Adrenal gland (tissue), 12 donors: ENCODE measurements around the gene FAM89B. TPM values are rescaled to one million over a fixed set of nuclear protein-coding genes. Genes with fewer than 3 reads are reported as not detected.

Source experiments
- DNase-seq, 7 donors: peaks; one replicate each; pipeline ENCODE4 v3.0.0-alpha.2; 2019 to 2020
- H3K27ac ChIP-seq, 5 donors: fragments of 200-600 bp; sonication (generic) in 4 of 5; 1 replicate in 3 of 5; 2 replicates in 2 of 5; pipeline versions ENCODE4 v1.5.1 to v1.8.0; 2016 to 2020; ENCODE audit warnings: mild to moderate bottlenecking in 1 of 5
- H3K27me3 ChIP-seq: fragments of 200-600 bp; 2 replicates; pipeline ENCODE4 v1.8.0; 2021
- H3K36me3 ChIP-seq, 2 donors: fragments of 200-600 bp; replicated peaks in 1 of 2; 1 replicate in 1 of 2; 2 replicates in 1 of 2; pipeline versions ENCODE4 v1.5.1 to v1.8.0; 2018 to 2022
- H3K4me1 ChIP-seq, 2 donors: fragments of 200-600 bp; replicated peaks in 1 of 2; 1 replicate in 1 of 2; 2 replicates in 1 of 2; pipeline versions ENCODE4 v1.5.1 to v1.8.0; 2018 to 2021
- H3K4me3 ChIP-seq, 4 donors: fragments of 200-600 bp; sonication (generic) in 3 of 4; one replicate each; pipeline ENCODE4 v1.5.1; 2016 to 2018
- H3K9me3 ChIP-seq, 3 donors: fragments of 200-600 bp; sonication (generic) in 1 of 3; replicated peaks in 1 of 3; 1 replicate in 2 of 3; 2 replicates in 1 of 3; pipeline versions ENCODE4 v1.5.1 to v1.8.0; 2016 to 2021
- POLR2A ChIP-seq, 2 donors: fragments of 450-650 bp; IDR thresholded peaks; one replicate each; pipeline ENCODE4 v1.6.1; 2017; ENCODE audit warnings: antibody characterized with exemption in 2 of 2, mild to moderate bottlenecking in 2 of 2, moderate library complexity in 1 of 2
- WGBS, 4 donors: extraction: QIAGEN DNeasy Blood & Tissue Kit in 2 of 4; methylation state at CpG; one replicate each; pipeline versions ENCODE4 v1.1.5 to v1.1.7; 2013 to 2017; 5-methylcytosine and 5-hydroxymethylcytosine counted together
- intact Hi-C, 2 donors: fragments of 100-400 bp; cut with DNase I; formaldehyde crosslinking; loops; one replicate each; pipeline versions ENCODE4 v1.14.1 to v1.15.0; 2022 to 2023
- polyA plus RNA-seq, 3 donors: library from polyadenylated mRNA; stranded (reverse); fragments of 200-250 nt in 2 of 3; fragments of 350-450 nt in 1 of 3; fragmentation: Illumina TruSeq in 1 of 3; extraction: RNeasy Lipid Tissue Mini Kit (QIAGEN cat#74804) in 1 of 3; gene quantifications; one replicate each; pipeline ENCODE4 v1.2.3, GENCODE V29; 2013 to 2014
- total RNA-seq, 9 donors: library from RNA; depleted of rRNA in 4 of 9; stranded (reverse); fragments of >200 nt in 4 of 9; fragments of 120-200 nt in 1 of 9; fragmentation: NEBNext Ultra II Directional in 1 of 9; extraction: Animal tissue kit (Norgen Biotek cat#: 25700) in 1 of 9; gene quantifications; one replicate each; pipeline versions ENCODE4 v1.1.0 to v1.2.4, GENCODE V29; 2013 to 2023
- TF ChIP-seq, protein P1 (sequence below), 6 experiments: fragments of 450-650 bp in 4 of 6; fragments of 200-600 bp in 2 of 6; sonication (generic) in 1 of 6; IDR thresholded peaks; 1 replicate in 5 of 6; 2 replicates in 1 of 6; pipeline versions ENCODE4 v1.5.1 to v1.8.0; 2016 to 2021; ENCODE audit warnings: antibody characterized with exemption in 6 of 6, mild to moderate bottlenecking in 2 of 6, moderate library complexity in 1 of 6
- donor health status: healthy with polysubstance abuse.
- donor health status: Bipolar disorder and iron deficiency.
- donor health status: DM: yes; HTN: yes; CAD: no.
- donor health status: DM: no; HTN: no; CAD: no.
- donor health status: DM: no; HTN: no; CAD: no.
- donor health status: DM: yes; HTN: yes; CAD: no.

Gene FAM89B
- total and polyA plus RNA-seq, 12 donors = 7.0 to 77.1 (median 45.9) TPM

DNA sequence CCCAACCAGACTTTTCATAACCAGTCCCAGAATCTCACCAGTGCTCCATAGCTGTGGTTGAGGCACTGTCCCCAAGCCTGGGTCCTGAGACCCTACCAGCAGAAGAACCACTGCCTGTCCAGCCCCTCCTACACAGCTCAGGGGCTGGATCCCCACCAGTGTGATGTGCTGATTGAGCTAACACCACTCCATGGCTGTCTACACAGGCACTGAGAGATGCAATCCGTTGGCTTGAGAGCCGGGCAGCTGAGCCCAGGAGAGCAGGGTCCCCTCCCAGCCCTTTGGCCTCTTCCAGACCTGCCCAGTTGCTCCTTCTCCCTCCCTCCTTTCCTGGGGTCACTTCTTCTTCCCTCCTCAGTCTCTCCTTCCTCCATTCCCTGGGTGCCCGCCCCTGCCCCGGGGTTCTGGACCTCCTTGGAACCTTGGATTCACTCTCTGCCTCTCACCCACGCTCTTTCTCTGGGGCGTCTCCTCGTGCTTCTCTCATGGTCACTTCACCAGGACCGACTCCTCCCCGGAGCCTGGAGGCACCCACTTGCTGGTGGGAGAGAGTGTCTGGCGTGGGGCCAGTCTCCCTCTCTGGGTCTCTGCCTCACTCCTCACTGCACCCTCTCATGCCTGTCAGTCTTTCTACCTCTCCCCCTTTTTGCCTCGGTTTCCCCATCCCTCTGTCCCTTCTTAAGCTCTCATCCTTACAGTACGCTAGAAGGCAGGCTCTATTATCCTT lies 48.2 kb upstream of the FAM89B start:
- H3K36me3 ChIP-seq = peaks cover 0 to 31% of the 10 kb centered on the region in 2 donors
- H3K27ac ChIP-seq = peak overlapping the region in 3 of 5 donors; percentile 47 to 66 (median 57)
- no peaks in the 10 kb centered on the region for H3K9me3 ChIP-seq
- WGBS, 4 donors = 25 to 28% (median 26%) methylated on average over 12 of the region's 12 CpGs
- DNase-seq = peak in 6 of 7 donors; percentile 60 to 83 (median 68)
- H3K27me3 ChIP-seq = no peaks in the 10 kb centered on the region
- TF ChIP-seq, protein P1, sequence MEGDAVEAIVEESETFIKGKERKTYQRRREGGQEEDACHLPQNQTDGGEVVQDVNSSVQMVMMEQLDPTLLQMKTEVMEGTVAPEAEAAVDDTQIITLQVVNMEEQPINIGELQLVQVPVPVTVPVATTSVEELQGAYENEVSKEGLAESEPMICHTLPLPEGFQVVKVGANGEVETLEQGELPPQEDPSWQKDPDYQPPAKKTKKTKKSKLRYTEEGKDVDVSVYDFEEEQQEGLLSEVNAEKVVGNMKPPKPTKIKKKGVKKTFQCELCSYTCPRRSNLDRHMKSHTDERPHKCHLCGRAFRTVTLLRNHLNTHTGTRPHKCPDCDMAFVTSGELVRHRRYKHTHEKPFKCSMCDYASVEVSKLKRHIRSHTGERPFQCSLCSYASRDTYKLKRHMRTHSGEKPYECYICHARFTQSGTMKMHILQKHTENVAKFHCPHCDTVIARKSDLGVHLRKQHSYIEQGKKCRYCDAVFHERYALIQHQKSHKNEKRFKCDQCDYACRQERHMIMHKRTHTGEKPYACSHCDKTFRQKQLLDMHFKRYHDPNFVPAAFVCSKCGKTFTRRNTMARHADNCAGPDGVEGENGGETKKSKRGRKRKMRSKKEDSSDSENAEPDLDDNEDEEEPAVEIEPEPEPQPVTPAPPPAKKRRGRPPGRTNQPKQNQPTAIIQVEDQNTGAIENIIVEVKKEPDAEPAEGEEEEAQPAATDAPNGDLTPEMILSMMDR (IDR thresholded peaks at IDR 0.05) = no peak
- TF ChIP-seq POLR2A (IDR thresholded peaks at IDR 0.05) = no peak
- H3K4me1 ChIP-seq = peaks cover 20 to 32% of the 10 kb centered on the region in 2 donors
- intact Hi-C loops = no loop called here
- H3K4me3 ChIP-seq = peak overlapping the region in 1 of 4 donors; percentile 84

DNA sequence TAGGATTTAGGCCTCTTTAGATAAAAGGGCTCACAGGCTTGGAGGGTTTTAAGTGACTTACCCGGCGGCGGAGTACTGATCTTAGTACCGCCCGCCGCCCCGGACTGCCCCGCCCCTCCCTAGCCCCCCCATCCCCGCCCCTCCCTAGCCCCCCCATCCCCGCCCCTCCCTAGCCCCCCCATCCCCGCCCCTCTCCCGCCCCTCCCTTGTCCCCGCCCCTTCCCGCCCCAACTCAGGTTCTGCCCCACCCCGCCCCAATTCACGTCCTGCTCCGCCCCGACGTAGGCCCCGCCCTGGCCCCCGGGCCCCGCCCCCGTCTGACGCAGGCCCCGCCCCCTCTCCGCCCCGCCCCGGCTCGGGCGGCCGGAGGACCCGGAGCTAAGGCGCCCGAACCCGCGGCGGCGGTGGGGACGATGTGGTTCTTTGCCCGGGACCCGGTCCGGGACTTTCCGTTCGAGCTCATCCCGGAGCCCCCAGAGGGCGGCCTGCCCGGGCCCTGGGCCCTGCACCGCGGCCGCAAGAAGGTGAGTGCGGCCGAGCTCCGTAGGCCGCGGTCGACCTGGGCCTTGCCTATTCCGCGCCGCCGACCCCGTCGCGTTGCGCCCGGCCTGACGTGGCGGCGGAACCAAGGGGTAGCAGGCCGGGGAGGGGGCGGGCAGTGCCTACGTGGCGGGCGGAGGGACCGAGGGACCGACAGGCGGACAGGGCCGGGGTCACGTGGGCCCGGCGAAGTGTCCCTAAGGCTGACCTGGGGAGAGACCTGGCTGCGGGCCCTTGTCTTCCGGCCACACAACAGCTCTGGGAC lies 47.4 kb upstream of the FAM89B start, which contains the start of gene SCYL1:
SCYL1 (plus strand) TSS at position 343 of the 805 bp plus-strand sequence; CDS start at position 414, 71 bp downstream.
- intact Hi-C loops = no loop called here
- peaks cover 28 to 40% of the 10 kb centered on the region in 2 donors for H3K4me1 ChIP-seq
- H3K4me3 ChIP-seq = peak within 1 kb of the TSS; percentile 78 to 99 (median 82)
- no peaks in the 10 kb centered on the region for H3K27me3 ChIP-seq
- TF ChIP-seq POLR2A (IDR thresholded peaks at IDR 0.05) = peak; percentile 61 to 68
- TF ChIP-seq, protein P1 (IDR thresholded peaks at IDR 0.05) = no peak
- peak within 1 kb of the TSS; percentile 69 to 93 (median 90) for H3K27ac ChIP-seq
- peaks cover 0 to 37% of the 10 kb centered on the region in 2 donors for H3K36me3 ChIP-seq
- no peaks in the 10 kb centered on the region for H3K9me3 ChIP-seq
- 1% methylated on average over 7 to 79 of the region's 82 CpGs for WGBS, 4 donors
- peak; percentile 79 to 89 (median 85) for DNase-seq

DNA sequence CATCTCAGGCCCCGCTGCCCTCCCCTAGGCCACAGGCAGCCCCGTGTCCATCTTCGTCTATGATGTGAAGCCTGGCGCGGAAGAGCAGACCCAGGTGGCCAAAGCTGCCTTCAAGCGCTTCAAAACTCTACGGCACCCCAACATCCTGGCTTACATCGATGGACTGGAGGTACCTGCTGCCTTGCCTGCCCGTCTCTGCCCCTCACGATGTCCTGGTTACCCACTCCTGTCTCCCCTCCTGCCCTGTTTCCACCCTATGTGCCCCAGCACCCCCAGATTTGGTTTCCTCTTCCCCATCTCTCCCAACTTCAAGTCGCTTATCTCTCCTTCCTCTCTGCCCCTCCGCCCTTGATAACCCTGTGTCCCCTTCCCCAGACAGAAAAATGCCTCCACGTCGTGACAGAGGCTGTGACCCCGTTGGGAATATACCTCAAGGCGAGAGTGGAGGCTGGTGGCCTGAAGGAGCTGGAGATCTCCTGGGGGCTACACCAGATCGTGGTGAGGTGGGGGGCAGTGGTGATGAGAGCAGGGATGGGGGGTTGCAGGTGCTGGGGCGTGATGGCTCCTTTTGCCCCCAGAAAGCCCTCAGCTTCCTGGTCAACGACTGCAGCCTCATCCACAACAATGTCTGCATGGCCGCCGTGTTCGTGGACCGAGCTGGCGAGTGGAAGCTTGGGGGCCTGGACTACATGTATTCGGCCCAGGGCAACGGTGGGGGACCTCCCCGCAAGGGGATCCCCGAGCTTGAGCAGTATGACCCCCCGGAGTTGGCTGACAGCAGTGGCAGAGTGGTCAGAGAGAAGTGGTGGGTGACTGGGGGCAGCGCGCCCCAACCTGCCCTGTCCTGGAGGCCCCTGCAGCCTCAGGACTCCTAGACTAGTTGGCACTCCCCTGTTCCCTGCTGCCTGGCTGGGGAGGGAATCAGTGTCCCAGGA lies 46.5 kb upstream of the FAM89B start:
- Histone ChIP-seq H3K4me3 (peak overlapping the region; percentile 78 to 99 (median 82)), H3K27ac (peak overlapping the region; percentile 69 to 93 (median 90)), H3K36me3 (peaks cover 0 to 45% of the 10 kb centered on the region in 2 donors), H3K27me3 (no peaks in the 10 kb centered on the region), H3K9me3 (no peaks in the 10 kb centered on the region), H3K4me1 (peaks cover 32 to 45% of the 10 kb centered on the region in 2 donors)
- intact Hi-C loops = no loop called here
- DNase-seq = peak in 1 of 7 donors; percentile 43
- WGBS, 4 donors = 30 to 44% (median 39%) methylated on average over 20 to 31 of the region's 31 CpGs
- no peak for TF ChIP-seq POLR2A (IDR thresholded peaks at IDR 0.05)
- TF ChIP-seq, protein P1 (IDR thresholded peaks at IDR 0.05) = no peak
